ENCODE results near the gene REPS2. TPM values are rescaled to one million over a fixed set of nuclear protein-coding genes. Genes with fewer than 3 reads are reported as not detected.

REPS2 gene
- 1 to 10 TPM; 3.0 to 6.2 TPM for total RNA-seq

GRCh38 chrX:16946361-16946964, at the start of gene REPS2:
Gene REPS2 (plus strand): TSS chrX:16946658. CDS start chrX:16946862, 204 bp downstream.

Small RNA genes within 50 kb of the gene (small RNA-seq; reads per million reads assigned to genes)
- 0 reads per million in 2 donors for gene RF00019
- 0 reads per million in 2 donors for gene RF00190

Other genes with a start within 250 kb of the REPS2 start
- gene CTPS2, start 234.0 kb upstream of the REPS2 start, total RNA-seq, result 10 to 100 TPM; 12.4 to 16.7 TPM
- gene SYAP1, start 227.0 kb upstream of the REPS2 start, total RNA-seq, result 10 to 100 TPM; 18.9 to 20.3 TPM
- 1 to 10 TPM; 5.9 to 6.0 TPM for gene TXLNG, start 160.2 kb upstream of the REPS2 start, total RNA-seq
- 100 to 1,000 TPM; 127 to 208 TPM for gene RBBP7, start 76.3 kb upstream of the REPS2 start, total RNA-seq